Neural cell (in vitro differentiated cells): ENCODE measurements around the gene TMEM240. TPM values are rescaled to one million over a fixed set of nuclear protein-coding genes. Genes with fewer than 3 reads are reported as not detected.

ENCODE experiments used
- H2AFZ ChIP-seq: fragments of 200-600, 300-800 bp; sonication (generic), shearing (Covaris generic); 2 replicates; pipeline ENCODE4 v1.6.0; 2014; ENCODE audit warnings: low read depth, mild to moderate bottlenecking, antibody characterized with exemption, low read length, moderate library complexity
- H3F3A ChIP-seq: fragments of 200-600 bp; shearing (Covaris generic); 2 replicates; pipeline ENCODE4 v1.6.1; 2016; ENCODE audit warnings: mild to moderate bottlenecking, moderate library complexity, mixed read lengths, antibody characterized with exemption, low read length; ENCODE audit not compliant: insufficient read depth, poor library complexity, severe bottlenecking
- H3K27ac ChIP-seq: fragments of 200-600, 300-800 bp; sonication (generic), shearing (Covaris generic); 2 replicates; pipeline ENCODE4 v1.5.1; 2014; ENCODE audit warnings: mild to moderate bottlenecking, low read length, moderate library complexity
- H3K27me3 ChIP-seq: fragments of 300-800, 200-600 bp; sonication (generic), shearing (Covaris generic); 2 replicates; pipeline ENCODE4 v1.6.0; 2014; ENCODE audit warnings: mild to moderate bottlenecking, low read depth, low read length, moderate library complexity; ENCODE audit not compliant: insufficient read depth
- H3K36me3 ChIP-seq: fragments of 300-800, 200-600 bp; sonication (generic), shearing (Covaris generic); 2 replicates; pipeline ENCODE4 v1.5.1; 2014; ENCODE audit warnings: mild to moderate bottlenecking, antibody characterized with exemption, low read length, moderate library complexity; ENCODE audit not compliant: insufficient read depth
- H3K4me2 ChIP-seq: fragments of 300-800, 200-600 bp; sonication (generic), shearing (Covaris generic); 2 replicates; pipeline ENCODE4 v1.6.0; 2014; ENCODE audit warnings: mild to moderate bottlenecking, low read length
- H3K4me3 ChIP-seq: fragments of 300-800, 200-600 bp; sonication (generic), shearing (Covaris generic); 2 replicates; pipeline ENCODE4 v1.5.1; 2014; ENCODE audit warnings: mild to moderate bottlenecking, low read length, moderate library complexity
- H3K79me2 ChIP-seq: fragments of 200-600 bp; shearing (Covaris generic); replicated peaks from 2 replicates; pipeline ENCODE4 v1.6.0; 2014; ENCODE audit warnings: mild to moderate bottlenecking, low read length, moderate library complexity; ENCODE audit not compliant: insufficient read depth
- H3K9ac ChIP-seq: fragments of 300-800, 200-600 bp; sonication (generic), shearing (Covaris generic); 2 replicates; pipeline ENCODE4 v1.6.1; 2016; ENCODE audit warnings: mild to moderate bottlenecking, low read length, mixed read lengths
- H3K9me2 ChIP-seq: fragments of 200-600 bp; shearing (Covaris generic); 2 replicates; pipeline ENCODE4 v1.6.1; 2016; ENCODE audit warnings: mild to moderate bottlenecking, low read length, mixed read lengths; ENCODE audit not compliant: insufficient read depth
- H3K9me3 ChIP-seq: fragments of 200-600, 300-800 bp; sonication (generic), shearing (Covaris generic); 2 replicates; pipeline ENCODE4 v1.6.1; 2016; ENCODE audit warnings: mild to moderate bottlenecking, mixed run types, low read length, moderate library complexity, mixed read lengths
- H4K20me1 ChIP-seq: fragments of 200-600 bp; shearing (Covaris generic); 2 replicates; pipeline ENCODE4 v1.6.1; 2016; ENCODE audit warnings: mild to moderate bottlenecking, mixed run types; ENCODE audit not compliant: insufficient read depth
- EP300 ChIP-seq: fragments of 450-650 bp; conservative IDR thresholded peaks from 2 replicates; pipeline ENCODE4 v1.6.1; 2014; ENCODE audit warnings: antibody characterized with exemption, mild to moderate bottlenecking, moderate library complexity; ENCODE audit not compliant: poor library complexity, severe bottlenecking
- EZH2 ChIP-seq: fragments of 200-600, 300-800 bp; shearing (Covaris generic), sonication (generic); IDR thresholded peaks from 2 replicates; pipeline ENCODE4 v1.6.1; 2014; ENCODE audit warnings: antibody characterized with exemption, low read length, borderline replicate concordance, mild to moderate bottlenecking; ENCODE audit not compliant: insufficient read depth, poor library complexity, severe bottlenecking
- MXI1 ChIP-seq: fragments of 450-650 bp; conservative IDR thresholded peaks from 2 replicates; pipeline ENCODE4 v1.6.1; 2014; ENCODE audit warnings: antibody characterized with exemption, mild to moderate bottlenecking; ENCODE audit not compliant: poor library complexity, severe bottlenecking
- POLR2AphosphoS5 ChIP-seq: IDR thresholded peaks from 2 replicates; pipeline ENCODE4 v1.6.1; 2012
- RAD21 ChIP-seq: fragments of 450-650 bp; conservative IDR thresholded peaks from 2 replicates; pipeline ENCODE4 v1.6.1; 2014; ENCODE audit warnings: antibody characterized with exemption, mild to moderate bottlenecking, moderate library complexity
- SMC3 ChIP-seq: fragments of 450-650 bp; conservative IDR thresholded peaks from 2 replicates; pipeline ENCODE4 v1.6.1; 2014; ENCODE audit warnings: antibody characterized with exemption, mild to moderate bottlenecking, moderate library complexity; ENCODE audit not compliant: poor library complexity
- TAF1 ChIP-seq: IDR thresholded peaks from 2 replicates; pipeline ENCODE4 v1.6.1; 2012; ENCODE audit warnings: low read depth
- polyA plus RNA-seq: library from polyadenylated mRNA; depleted of rRNA; stranded (reverse); fragments of >200 nt; gene quantifications from 2 replicates; pipeline ENCODE4 v1.2.3, GENCODE V29; 2014
- TF ChIP-seq, protein P1 (sequence below): fragments of 450-650 bp; IDR thresholded peaks from 2 replicates; pipeline ENCODE4 v1.5.1; 2014; ENCODE audit warnings: antibody characterized with exemption, mild to moderate bottlenecking, moderate library complexity; ENCODE audit not compliant: poor library complexity, severe bottlenecking
- TF ChIP-seq, protein P2 (sequence below): IDR thresholded peaks from 2 replicates; pipeline ENCODE4 v1.6.1; 2012; ENCODE audit warnings: borderline replicate concordance

TMEM240 gene
- polyA plus RNA-seq, 1 donor from 2014 or later: 46.7 TPM

DNA sequence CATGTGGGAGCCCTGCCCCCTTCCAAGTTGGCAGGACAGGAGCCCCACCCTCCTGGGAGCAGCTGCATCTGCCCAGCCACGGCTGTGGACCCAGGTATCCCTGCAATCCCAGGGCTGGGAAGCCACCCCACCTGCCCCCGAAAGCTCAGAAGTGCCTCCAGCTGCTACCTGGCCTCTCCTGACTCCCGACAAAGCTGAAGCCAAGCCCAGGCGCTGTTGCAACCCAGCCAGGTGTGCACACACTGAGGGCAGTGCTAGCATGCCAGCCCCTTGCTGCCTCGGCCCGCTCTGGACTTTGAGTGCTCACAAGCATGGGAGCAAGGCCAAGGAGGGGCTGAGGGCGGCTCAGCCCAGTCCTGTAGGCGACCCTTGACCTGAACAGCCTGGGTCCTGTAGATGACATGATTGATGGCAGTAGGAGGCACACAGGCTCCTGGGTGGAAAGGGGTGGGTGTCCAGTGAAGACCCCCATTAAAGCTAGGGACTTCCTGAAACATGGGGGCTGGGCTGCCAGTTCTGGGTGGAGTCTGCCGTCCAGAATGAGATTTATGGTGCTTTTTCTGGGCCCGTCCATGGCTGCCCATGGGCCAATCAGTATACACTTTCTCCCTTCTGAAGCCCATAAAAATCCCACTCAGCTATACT, 37.1 kb upstream of the TMEM240 start:
- no peaks in the 10 kb centered on the region for H3K9me3 ChIP-seq
- H3K27me3 ChIP-seq: peaks cover 4% of the 10 kb centered on the region
- H3K9me2 ChIP-seq: no peaks in the 10 kb centered on the region
- H3K27ac ChIP-seq: no peak overlapping the region
- no peaks in the 10 kb centered on the region for H3F3A ChIP-seq
- H3K36me3 ChIP-seq: no peaks in the 10 kb centered on the region
- TF ChIP-seq TAF1 (no peak), EZH2 (no peak), SMC3 (no peak), RAD21 (no peak), EP300 (no peak), POLR2AphosphoS5 (no peak), MXI1 (no peak)
- TF ChIP-seq, protein P1, sequence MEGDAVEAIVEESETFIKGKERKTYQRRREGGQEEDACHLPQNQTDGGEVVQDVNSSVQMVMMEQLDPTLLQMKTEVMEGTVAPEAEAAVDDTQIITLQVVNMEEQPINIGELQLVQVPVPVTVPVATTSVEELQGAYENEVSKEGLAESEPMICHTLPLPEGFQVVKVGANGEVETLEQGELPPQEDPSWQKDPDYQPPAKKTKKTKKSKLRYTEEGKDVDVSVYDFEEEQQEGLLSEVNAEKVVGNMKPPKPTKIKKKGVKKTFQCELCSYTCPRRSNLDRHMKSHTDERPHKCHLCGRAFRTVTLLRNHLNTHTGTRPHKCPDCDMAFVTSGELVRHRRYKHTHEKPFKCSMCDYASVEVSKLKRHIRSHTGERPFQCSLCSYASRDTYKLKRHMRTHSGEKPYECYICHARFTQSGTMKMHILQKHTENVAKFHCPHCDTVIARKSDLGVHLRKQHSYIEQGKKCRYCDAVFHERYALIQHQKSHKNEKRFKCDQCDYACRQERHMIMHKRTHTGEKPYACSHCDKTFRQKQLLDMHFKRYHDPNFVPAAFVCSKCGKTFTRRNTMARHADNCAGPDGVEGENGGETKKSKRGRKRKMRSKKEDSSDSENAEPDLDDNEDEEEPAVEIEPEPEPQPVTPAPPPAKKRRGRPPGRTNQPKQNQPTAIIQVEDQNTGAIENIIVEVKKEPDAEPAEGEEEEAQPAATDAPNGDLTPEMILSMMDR: no peak
- TF ChIP-seq, protein P2, sequence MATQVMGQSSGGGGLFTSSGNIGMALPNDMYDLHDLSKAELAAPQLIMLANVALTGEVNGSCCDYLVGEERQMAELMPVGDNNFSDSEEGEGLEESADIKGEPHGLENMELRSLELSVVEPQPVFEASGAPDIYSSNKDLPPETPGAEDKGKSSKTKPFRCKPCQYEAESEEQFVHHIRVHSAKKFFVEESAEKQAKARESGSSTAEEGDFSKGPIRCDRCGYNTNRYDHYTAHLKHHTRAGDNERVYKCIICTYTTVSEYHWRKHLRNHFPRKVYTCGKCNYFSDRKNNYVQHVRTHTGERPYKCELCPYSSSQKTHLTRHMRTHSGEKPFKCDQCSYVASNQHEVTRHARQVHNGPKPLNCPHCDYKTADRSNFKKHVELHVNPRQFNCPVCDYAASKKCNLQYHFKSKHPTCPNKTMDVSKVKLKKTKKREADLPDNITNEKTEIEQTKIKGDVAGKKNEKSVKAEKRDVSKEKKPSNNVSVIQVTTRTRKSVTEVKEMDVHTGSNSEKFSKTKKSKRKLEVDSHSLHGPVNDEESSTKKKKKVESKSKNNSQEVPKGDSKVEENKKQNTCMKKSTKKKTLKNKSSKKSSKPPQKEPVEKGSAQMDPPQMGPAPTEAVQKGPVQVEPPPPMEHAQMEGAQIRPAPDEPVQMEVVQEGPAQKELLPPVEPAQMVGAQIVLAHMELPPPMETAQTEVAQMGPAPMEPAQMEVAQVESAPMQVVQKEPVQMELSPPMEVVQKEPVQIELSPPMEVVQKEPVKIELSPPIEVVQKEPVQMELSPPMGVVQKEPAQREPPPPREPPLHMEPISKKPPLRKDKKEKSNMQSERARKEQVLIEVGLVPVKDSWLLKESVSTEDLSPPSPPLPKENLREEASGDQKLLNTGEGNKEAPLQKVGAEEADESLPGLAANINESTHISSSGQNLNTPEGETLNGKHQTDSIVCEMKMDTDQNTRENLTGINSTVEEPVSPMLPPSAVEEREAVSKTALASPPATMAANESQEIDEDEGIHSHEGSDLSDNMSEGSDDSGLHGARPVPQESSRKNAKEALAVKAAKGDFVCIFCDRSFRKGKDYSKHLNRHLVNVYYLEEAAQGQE: no peak
- no peaks in the 10 kb centered on the region for H4K20me1 ChIP-seq
- no peak overlapping the region for H2AFZ ChIP-seq
- H3K4me2 ChIP-seq: no peak overlapping the region
- H3K4me3 ChIP-seq: no peak overlapping the region
- no peak overlapping the region for H3K9ac ChIP-seq
- peaks cover 14% of the 10 kb centered on the region for H3K79me2 ChIP-seq

DNA sequence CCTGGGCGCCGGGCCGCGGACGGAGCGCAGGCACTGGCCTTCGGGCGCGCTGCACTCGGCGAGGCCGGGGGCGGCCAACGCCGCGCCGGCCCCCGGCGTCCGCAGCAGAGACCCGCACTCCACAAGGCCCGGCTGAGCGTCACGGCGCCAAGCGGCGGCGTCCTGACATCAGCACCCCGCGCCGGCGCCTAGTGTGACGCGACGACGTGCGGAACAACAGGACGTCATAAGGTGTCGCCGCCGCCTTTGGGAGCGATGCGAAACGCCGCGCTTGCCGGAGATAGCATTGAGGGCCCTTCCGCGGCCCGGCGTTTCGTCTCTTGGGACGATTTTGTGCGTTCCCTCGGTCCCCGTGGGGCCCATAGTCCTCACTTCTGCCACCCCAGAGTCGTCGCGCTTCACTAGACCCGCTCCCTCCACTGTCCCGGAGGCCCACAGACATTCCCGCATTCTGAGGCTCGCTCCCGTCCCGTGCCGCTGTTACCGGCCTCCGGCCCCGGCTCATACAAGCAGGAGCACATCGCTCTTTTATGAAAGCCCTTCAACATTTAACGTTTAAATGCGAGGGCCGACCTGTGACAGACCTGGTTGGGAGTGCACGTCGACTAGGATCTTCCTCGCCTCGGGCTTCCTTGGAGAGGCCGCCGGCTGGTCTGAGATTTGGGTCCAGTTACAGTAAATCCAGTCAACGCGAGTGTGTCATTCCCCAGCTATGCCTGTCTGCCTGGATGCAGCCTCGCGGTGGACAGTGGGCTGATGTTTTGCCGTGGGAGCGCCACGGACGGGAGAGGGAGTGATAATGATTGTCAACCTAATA, 34.5 kb upstream of the TMEM240 start, which contains the start of gene SSU72:
TSS of gene SSU72 (minus strand) at position 143 of the 817 bp plus-strand sequence. CDS start 306 bp downstream, outside the sequence.
- Histone ChIP-seq H4K20me1 (peaks cover 1% of the 10 kb centered on the region), H3K9me2 (no peaks in the 10 kb centered on the region), H3K9ac (peak within 1 kb of the TSS; percentile 93), H3K9me3 (no peaks in the 10 kb centered on the region), H2AFZ (peak within 1 kb of the TSS; percentile 88), H3K27ac (peak within 1 kb of the TSS; percentile 90), H3K4me3 (peak within 1 kb of the TSS; percentile 100), H3K36me3 (no peaks in the 10 kb centered on the region), H3K4me2 (peak within 1 kb of the TSS; percentile 91), H3K79me2 (peaks cover 30% of the 10 kb centered on the region), H3K27me3 (no peaks in the 10 kb centered on the region), H3F3A (no peaks in the 10 kb centered on the region)
- peak; percentile 98 for TF ChIP-seq POLR2AphosphoS5
- TF ChIP-seq, protein P2: peak; percentile 70
- no peak for TF ChIP-seq SMC3
- no peak for TF ChIP-seq EZH2
- TF ChIP-seq MXI1: peak; percentile 85
- TF ChIP-seq, protein P1: no peak
- TF ChIP-seq RAD21: peak; percentile 35
- peak; percentile 57 for TF ChIP-seq TAF1
- peak; percentile 87 for TF ChIP-seq EP300
